HL-60/S4 treated with retinoic acid at 250 ng/mL for 4 days and 3 days (cell line): ENCODE results near the gene GPR55.

Experiments
- in situ Hi-C: fragments of 300-500 bp; cut with MboI; formaldehyde crosslinking; loops from 2 replicates; pipeline ENCODE4 v1.7.0; 2022; ENCODE audit warnings: low sequenced_read_pairs

The GPR55 gene

GRCh38 chr2:230935130-230935430 lies 10.0 kb upstream of the GPR55 start:
- in situ Hi-C loops, result no loop called here

GRCh38 chr2:230934231-230935129 lies 9.4 kb upstream of the GPR55 start:
- in situ Hi-C loops, result no loop called here

- in situ Hi-C loops, result no loop called here
These were observed 8.6 kb upstream of the GPR55 start for GRCh38 chr2:230933521-230934180.

- in situ Hi-C loops, result no loop called here
These were observed 7.8 kb upstream of the GPR55 start for GRCh38 chr2:230932556-230933511.

GRCh38 chr2:230931556-230932231 lies 6.7 kb upstream of the GPR55 start:
- in situ Hi-C loops, result no loop called here

GRCh38 chr2:230930928-230931555 lies 6.0 kb upstream of the GPR55 start:
- in situ Hi-C loops, result no loop called here

- in situ Hi-C loops, result no loop called here
These were observed 5.2 kb upstream of the GPR55 start for GRCh38 chr2:230930149-230930780.

GRCh38 chr2:230929381-230930148 lies 4.5 kb upstream of the GPR55 start:
- in situ Hi-C loops, result no loop called here

- in situ Hi-C loops, result no loop called here
These were observed 3.8 kb upstream of the GPR55 start for GRCh38 chr2:230928701-230929380.

DNA sequence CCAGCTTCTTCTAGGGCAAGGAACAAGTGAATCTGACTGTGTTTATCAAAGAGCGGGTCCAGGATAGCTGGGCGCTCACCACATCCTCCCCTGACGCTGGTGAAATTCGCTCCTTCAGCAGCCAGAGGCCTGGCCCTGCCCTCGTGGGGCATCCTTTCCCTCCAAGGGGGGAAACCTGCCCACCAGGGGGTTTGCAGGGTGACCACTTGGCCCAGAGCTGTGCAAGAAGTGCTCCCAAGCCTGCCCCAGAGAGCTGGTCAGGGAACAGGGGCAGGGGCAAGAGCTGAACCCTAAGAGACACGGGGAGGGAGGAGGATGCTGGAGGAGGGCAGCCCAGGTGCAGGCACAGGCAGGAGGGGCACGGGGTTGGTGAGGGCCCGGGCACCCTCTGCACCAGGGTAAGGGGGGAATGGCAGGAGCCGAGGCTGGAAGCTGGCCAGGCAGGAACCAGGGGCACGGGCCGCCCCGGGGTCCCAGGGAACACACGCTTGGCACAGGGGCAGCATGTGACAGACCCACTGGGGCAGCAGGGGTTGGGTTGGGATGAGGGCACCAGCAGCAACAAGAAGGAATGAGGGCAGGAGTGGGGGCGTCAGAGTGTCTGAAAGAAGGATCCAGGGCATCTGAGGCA lies 2.8 kb upstream of the GPR55 start:
- in situ Hi-C loops, result no loop called here

- in situ Hi-C loops, result no loop called here
These were observed 1.1 kb upstream of the GPR55 start for GRCh38 chr2:230925879-230926765.

GRCh38 chr2:230925443-230925878 lies 419 bp upstream of the GPR55 start:
- in situ Hi-C loops, result no loop called here

DNA sequence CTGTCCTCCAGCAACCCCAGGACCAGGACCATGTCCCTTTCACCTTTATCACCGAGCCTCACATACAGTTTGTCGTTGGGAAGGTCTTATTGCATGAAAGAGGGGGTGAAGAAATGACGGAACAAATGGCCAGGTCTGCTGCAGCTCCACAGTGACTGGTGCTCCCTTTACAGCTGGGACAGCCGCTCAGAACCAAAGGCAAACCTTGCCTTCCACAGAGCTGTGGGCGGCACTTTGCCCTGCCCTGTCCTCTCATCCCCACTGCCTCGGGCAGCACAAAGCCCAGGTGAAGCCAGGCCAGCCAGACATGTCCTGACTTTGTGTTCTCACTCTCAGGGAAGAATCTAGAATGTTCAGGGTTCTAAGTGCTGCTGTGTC lies 961 bp downstream of the GPR55 start:
- in situ Hi-C loops, result no loop called here

DNA sequence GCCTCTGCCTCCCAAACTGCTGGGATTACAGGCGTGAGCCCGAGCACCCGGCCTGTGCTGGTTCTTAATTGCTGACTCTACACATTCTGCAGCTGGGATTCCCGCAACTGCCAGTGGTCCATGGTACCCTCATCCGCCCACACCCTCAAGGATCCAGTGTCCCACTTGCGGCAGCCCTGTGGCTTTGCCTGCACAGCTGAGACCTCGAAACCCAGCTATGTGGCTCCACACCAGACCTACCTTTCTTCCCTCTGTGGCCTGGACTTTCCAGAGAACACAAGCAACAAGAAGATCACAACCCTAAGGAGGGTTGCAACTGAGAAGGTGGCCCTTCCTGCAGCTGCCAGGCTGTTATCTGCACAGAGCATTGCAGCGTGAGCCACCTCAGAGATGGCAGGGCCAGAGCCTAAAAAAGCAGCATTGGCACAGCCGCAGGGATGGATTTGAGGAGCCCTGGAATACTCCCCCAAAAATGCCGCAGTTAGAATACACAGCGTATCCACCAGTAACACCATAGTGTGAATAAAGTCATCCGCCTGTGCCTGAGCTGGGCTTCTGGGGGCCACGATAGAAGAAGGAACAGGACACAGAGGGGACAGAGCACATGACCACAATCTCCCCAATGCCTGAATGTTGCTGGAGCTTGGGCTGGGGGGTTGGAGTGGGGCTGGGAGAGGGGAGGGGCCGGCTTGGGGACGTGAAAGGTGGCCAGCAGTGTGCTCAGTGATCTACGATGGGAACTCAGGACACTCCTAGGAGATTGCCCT lies 1.9 kb downstream of the GPR55 start:
- in situ Hi-C loops, result no loop called here

GRCh38 chr2:230921806-230922595 lies 3.0 kb downstream of the GPR55 start:
- in situ Hi-C loops, result no loop called here

GRCh38 chr2:230920167-230920566 lies 4.9 kb downstream of the GPR55 start:
- in situ Hi-C loops, result no loop called here
